HepG2 (cell line): ENCODE results near the gene ZFPL1. TPM values are rescaled to one million over a fixed set of nuclear protein-coding genes. Genes with fewer than 3 reads are reported as not detected.

Experiments
- ADNP ChIP-seq: sonication (generic); formaldehyde crosslinking; IDR thresholded peaks from 2 replicates; pipeline ENCODE4 v1.4.0; 2020; ENCODE audit warnings: missing genetic modification reagents
- CERS6 ChIP-seq: sonication (generic); formaldehyde crosslinking; IDR thresholded peaks from 2 replicates; pipeline ENCODE4 v1.5.0; 2020; ENCODE audit warnings: missing genetic modification reagents
- ESRRA ChIP-seq: sonication (generic); formaldehyde crosslinking; IDR thresholded peaks from 2 replicates; pipeline ENCODE4 v1.5.1; 2020; ENCODE audit warnings: mild to moderate bottlenecking, low read depth, missing genetic modification reagents
- FOXP1 ChIP-seq, 2 experiments: fragments of 450-650 bp in 1 of 2; IDR thresholded peaks; 2 replicates each; pipeline ENCODE4 v1.6.1; 2017 to 2018; ENCODE audit warnings: antibody characterized with exemption in 1 of 2
- ISL2 ChIP-seq: sonication (generic); formaldehyde crosslinking; IDR thresholded peaks from 2 replicates; pipeline ENCODE4 v1.5.0; 2020; ENCODE audit warnings: missing genetic modification reagents
- NAIF1 ChIP-seq: sonication (generic); formaldehyde crosslinking; IDR thresholded peaks from 2 replicates; pipeline ENCODE4 v1.5.0; 2020; ENCODE audit warnings: mild to moderate bottlenecking, missing genetic modification reagents, borderline replicate concordance
- NR2F1 ChIP-seq, 2 experiments: fragments of 450-650 bp in 1 of 2; formaldehyde crosslinking in 1 of 2; IDR thresholded peaks; 2 replicates each; pipeline versions ENCODE4 v1.5.0 to v1.6.1; 2016 to 2020; ENCODE audit warnings: mild to moderate bottlenecking in 1 of 2, missing compliant biosample characterization in 1 of 2, missing genetic modification reagents in 1 of 2, moderate library complexity in 1 of 2
- PCBP2 ChIP-seq: fragments of 200-400 bp; formaldehyde crosslinking; optimal IDR thresholded peaks from 2 replicates; pipeline ENCODE3; 2018; ENCODE audit warnings: low read length, low read depth; ENCODE audit not compliant: poor library complexity, severe bottlenecking
- PHF20 ChIP-seq: sonication (generic); formaldehyde crosslinking; IDR thresholded peaks from 2 replicates; pipeline ENCODE4 v1.5.0; 2020; ENCODE audit warnings: mild to moderate bottlenecking, missing genetic modification reagents
- REPIN1 ChIP-seq: sonication (generic); formaldehyde crosslinking; IDR thresholded peaks from 2 replicates; pipeline ENCODE4 v1.8.0; 2022; ENCODE audit warnings: missing genetic modification reagents, low read depth, mild to moderate bottlenecking, borderline replicate concordance
- SALL1 ChIP-seq: sonication (generic); formaldehyde crosslinking; IDR thresholded peaks from 2 replicates; pipeline ENCODE4 v1.8.0; 2022; ENCODE audit warnings: mild to moderate bottlenecking, missing genetic modification reagents
- SMAD9 ChIP-seq: sonication (generic); formaldehyde crosslinking; IDR thresholded peaks from 2 replicates; pipeline ENCODE4 v1.5.1; 2020; ENCODE audit warnings: mild to moderate bottlenecking, missing genetic modification reagents
- WIZ ChIP-seq: sonication (generic); formaldehyde crosslinking; IDR thresholded peaks from 2 replicates; pipeline ENCODE4 v1.5.1; 2020; ENCODE audit warnings: mild to moderate bottlenecking, missing genetic modification reagents
- ZBTB26 ChIP-seq: IDR thresholded peaks from 2 replicates; pipeline ENCODE4 v1.6.1; 2016; ENCODE audit warnings: missing compliant biosample characterization, missing genetic modification reagents, borderline replicate concordance
- ZNF512B ChIP-seq: sonication (generic); formaldehyde crosslinking; IDR thresholded peaks from 2 replicates; pipeline ENCODE4 v1.5.1; 2020; ENCODE audit warnings: missing genetic modification reagents, mild to moderate bottlenecking, borderline replicate concordance
- ZNF562 ChIP-seq: sonication (generic); formaldehyde crosslinking; IDR thresholded peaks from 2 replicates; pipeline ENCODE4 v1.8.0; 2022; ENCODE audit warnings: missing genetic modification reagents, borderline replicate concordance
- ZNF704 ChIP-seq: sonication (generic); formaldehyde crosslinking; IDR thresholded peaks from 2 replicates; pipeline ENCODE4 v1.8.1; 2023; ENCODE audit warnings: mild to moderate bottlenecking, inconsistent platforms, moderate library complexity, missing genetic modification reagents, borderline replicate concordance
- ZNF724P ChIP-seq: sonication (generic); formaldehyde crosslinking; IDR thresholded peaks from 2 replicates; pipeline ENCODE4 v1.8.0; 2022; ENCODE audit warnings: missing genetic modification reagents, borderline replicate concordance
- ZUFSP ChIP-seq: sonication (generic); formaldehyde crosslinking; IDR thresholded peaks from 2 replicates; pipeline ENCODE4 v1.9.0; 2021; ENCODE audit warnings: missing genetic modification reagents, mild to moderate bottlenecking, borderline replicate concordance
- polyA plus RNA-seq, 8 experiments: library from polyadenylated mRNA; depleted of rRNA in 3 of 8; stranded (reverse) in 7 of 8; unstranded in 1 of 8; fragments of >200 nt; fragmentation: Illumina TruSeq in 4 of 8; extraction: Trizol in 4 of 8; gene quantifications; 2 replicates each; pipeline versions ENCODE4 v1.2.1 to v1.2.3, GENCODE V29; 2011 to 2016; ENCODE audit warnings: low read depth in 4 of 8, missing spikeins in 1 of 8, mixed read lengths in 1 of 8; ENCODE audit not compliant: insufficient read depth in 1 of 8
- total RNA-seq, 5 experiments: library from RNA; depleted of rRNA; stranded (reverse); fragments of >200 nt; fragmentation: Illumina TruSeq; extraction: Trizol; gene quantifications; 2 replicates each; pipeline ENCODE4 v1.2.3, GENCODE V29; 2016; ENCODE audit warnings: low read depth in 1 of 5

The ZFPL1 gene
- total and polyA plus RNA-seq, 2 of the 13 experiments (the other 11 are each of a cell fraction or from before 2014, with no cell fraction given), result 32.2 to 56.0 TPM

DNA sequence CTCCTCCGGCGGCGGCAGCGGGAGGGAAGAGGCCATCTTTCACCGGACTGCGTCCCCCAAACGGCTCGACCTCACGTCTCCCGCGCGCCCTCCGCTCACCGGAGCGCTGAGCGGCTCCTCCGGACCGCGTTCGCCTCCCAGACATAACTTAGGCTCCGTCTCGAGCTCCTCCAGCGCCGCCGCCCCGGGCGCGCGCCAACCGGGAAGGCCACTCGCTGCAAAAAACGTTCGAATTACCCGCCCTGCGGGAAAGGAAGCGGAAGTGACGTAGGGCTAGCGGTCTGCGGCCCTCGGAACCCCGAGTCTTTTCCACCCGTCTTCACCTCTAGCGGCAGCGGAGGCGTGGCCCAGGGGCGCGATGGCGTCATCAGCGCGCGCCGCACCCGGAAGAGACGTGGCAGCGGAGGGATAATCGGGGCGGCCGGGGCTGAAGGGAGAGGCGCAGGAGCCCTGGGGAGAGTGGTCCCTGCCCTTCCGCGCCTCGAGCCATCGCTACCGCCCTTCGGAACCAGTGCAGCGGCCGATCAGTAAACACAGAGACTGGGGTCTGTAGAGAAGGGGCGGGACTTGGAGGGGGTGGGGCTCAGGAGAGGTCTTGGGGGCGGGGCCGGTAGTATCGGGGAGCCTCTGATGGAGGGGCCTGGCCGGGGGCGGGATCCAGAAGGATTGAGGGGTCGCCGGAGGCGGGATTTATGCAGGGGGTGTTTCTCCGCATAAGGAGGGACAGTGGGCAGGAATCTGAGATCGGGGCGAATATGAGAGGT is at the start of gene ZFPL1, which contains the start of gene CDCA5 (continued):
- TF ChIP-seq PCBP2 (no peak), NAIF1 (CRISPR knock-in tag) (no peak), ADNP (CRISPR knock-in tag) (no peak), CERS6 (CRISPR knock-in tag) (no peak), ZNF724P (CRISPR knock-in tag) (peak; percentile 92), ISL2 (CRISPR knock-in tag) (no peak), PHF20 (CRISPR knock-in tag) (peak; percentile 99), ZUFSP (no peak), ZNF704 (CRISPR knock-in tag) (0 out of 2 replicates have a peak, but pooled peaks have one; percentile 52), ZBTB26 (peak; percentile 56; the same call in 1 of the 2 replicates), SALL1 (CRISPR knock-in tag) (peak; percentile 73; the same call in 1 of the 2 replicates), WIZ (CRISPR knock-in tag) (no peak), REPIN1 (peak; percentile 91), ZNF512B (CRISPR knock-in tag) (no peak), ZNF562 (0 out of 2 replicates have a peak, but pooled peaks have one; percentile 31), ESRRA (CRISPR knock-in tag) (peak; percentile 33; the same call in 1 of the 2 replicates), FOXP1 (IDR thresholded peaks at IDR 0.05) (no peak), FOXP1 (CRISPR knock-in tag; IDR thresholded peaks at IDR 0.05) (no peak), NR2F1 (CRISPR knock-in tag; IDR thresholded peaks at IDR 0.05) (no peak), SMAD9 (peak; percentile 58; the same call in 1 of the 2 replicates)
